ENCODE measurements around the gene GRM2.
A peak's percentile ranks its signal among the peaks of the same experiment; 100 is the strongest.

The GRM2 gene

DNA sequence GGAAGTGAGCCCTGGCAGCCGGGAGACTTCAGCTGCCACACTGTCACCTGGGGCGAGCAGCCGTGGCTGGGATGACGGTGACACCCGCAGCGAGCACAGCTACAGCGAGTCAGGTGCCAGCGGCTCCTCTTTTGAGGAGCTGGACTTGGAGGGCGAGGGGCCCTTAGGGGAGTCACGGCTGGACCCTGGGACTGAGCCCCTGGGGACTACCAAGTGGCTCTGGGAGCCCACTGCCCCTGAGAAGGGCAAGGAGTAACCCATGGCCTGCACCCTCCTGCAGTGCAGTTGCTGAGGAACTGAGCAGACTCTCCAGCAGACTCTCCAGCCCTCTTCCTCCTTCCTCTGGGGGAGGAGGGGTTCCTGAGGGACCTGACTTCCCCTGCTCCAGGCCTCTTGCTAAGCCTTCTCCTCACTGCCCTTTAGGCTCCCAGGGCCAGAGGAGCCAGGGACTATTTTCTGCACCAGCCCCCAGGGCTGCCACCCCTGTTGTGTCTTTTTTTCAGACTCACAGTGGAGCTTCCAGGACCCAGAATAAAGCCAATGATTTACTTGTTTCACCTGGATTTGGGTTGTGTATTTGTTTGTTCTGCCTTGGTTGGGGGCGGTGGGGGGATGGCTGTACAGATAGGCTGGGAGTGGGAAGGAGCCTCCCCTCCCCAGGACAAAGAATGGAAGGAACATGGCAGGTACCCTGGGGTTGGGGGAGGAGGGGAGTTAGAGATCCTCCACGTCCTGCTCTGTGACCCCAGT lies 2.9 kb upstream of the GRM2 start:
- FAIRE-seq = no peak
- DNase-seq (ENCODE audit: insufficient read length, low spot score) = no peak

GRCh38 chr3:51704511-51704950 lies 2.3 kb upstream of the GRM2 start:
- DNase-seq (ENCODE audit: insufficient read length, low spot score) (no peak), FAIRE-seq (no peak)

DNA sequence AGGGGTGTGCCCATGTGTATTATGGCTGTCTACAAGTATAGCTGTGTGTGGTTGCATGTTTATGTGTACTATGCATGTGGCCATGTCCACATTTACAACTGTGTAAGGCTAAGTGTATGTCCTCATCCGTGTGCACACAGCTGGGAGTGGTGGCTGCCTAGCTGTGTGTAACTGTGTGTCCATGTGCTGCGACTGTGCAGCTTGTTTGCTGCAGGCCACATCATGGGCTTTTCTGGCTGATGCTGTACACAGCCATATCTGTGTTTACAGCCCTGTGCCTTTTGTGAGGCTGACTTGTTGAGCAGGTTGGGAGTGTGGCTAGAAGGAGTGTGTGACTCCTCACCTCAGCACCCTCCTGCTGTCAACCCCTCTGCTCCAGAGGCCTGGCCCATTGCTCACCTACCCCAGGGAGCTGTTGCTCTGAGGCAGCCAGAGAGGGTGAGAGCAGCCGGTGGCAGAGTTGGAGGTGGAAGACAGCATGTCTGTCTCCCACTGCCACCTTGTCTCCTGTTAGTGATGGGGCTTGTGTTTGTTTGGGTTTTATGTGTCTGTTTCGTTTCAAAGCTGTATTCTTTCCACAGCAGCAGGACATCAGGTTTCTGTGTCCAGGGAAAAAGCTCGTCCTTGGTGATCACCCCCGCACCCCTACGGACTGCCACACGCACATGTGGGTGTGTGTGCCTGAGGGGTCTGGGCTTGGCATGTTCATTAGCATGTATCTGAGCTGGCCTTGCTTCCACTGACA lies 1.4 kb upstream of the GRM2 start:
- DNase-seq (ENCODE audit: insufficient read length, low spot score) (no peak), FAIRE-seq (no peak)

GRCh38 chr3:51706021-51706485 lies 815 bp upstream of the GRM2 start:
- no peak for FAIRE-seq
- DNase-seq (ENCODE audit: insufficient read length, low spot score) = no peak

GRCh38 chr3:51708216-51708845 lies 1.5 kb downstream of the GRM2 start:
- FAIRE-seq (no peak), DNase-seq (ENCODE audit: insufficient read length, low spot score) (no peak)

GRCh38 chr3:51709004-51709420 lies 2.1 kb downstream of the GRM2 start:
- DNase-seq (ENCODE audit: insufficient read length, low spot score) = no peak
- no peak for FAIRE-seq

DNA sequence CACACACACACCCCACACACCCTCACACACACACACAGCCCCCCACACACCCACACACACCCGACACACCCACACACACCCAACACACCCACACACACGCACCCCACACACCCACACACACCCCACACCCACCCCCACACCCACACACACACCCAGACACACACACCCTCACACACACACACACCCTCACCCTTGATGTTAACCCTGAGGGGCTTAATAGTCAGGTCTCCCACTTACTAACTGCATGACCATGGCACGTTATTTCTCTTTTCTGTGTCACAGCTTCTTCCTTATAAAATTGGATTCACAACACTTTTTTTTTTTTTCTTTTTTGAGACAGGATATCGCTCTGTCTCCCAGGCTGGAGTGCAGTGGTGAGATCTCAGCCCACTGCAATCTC lies 2.8 kb downstream of the GRM2 start:
- DNase-seq (ENCODE audit: insufficient read length, low spot score) (no peak), FAIRE-seq (no peak)

DNA sequence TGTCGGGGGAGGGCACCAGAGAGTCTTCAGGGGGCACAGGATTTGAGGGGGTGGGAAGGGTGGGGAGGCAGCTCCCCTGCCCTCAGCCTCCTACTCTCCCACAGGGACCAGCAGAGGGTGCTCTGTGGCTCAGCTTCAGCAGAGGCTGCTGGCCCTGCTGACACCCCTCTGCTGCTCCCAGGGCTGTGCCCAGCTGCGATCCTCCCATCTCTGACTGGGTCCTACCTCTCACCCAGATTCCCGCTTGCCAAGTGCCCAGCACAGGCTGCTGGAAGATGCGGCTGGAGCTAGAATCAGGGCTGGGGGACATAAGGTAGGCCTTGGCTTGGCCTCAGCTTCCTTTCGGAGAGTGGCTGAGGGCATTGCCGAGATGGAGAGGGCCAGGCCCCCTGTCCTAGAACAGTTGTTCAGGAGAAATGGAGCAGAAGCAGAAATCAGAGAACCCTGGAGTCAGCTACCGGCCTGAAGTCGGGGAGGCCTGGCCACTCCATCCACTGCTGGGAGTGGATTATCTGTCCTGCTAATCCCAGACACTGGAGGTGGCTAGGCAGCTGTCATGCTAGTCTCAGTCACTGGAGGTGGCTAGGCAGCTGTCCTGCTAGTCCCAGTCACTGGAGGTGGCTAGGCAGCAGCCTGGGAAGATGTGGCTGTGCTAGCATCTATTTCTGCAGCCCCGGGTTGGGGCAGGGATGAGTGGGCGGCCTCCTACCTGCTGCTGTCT lies 3.9 kb downstream of the GRM2 start:
- DNase-seq (ENCODE audit: insufficient read length, low spot score) (no peak), FAIRE-seq (no peak)

DNA sequence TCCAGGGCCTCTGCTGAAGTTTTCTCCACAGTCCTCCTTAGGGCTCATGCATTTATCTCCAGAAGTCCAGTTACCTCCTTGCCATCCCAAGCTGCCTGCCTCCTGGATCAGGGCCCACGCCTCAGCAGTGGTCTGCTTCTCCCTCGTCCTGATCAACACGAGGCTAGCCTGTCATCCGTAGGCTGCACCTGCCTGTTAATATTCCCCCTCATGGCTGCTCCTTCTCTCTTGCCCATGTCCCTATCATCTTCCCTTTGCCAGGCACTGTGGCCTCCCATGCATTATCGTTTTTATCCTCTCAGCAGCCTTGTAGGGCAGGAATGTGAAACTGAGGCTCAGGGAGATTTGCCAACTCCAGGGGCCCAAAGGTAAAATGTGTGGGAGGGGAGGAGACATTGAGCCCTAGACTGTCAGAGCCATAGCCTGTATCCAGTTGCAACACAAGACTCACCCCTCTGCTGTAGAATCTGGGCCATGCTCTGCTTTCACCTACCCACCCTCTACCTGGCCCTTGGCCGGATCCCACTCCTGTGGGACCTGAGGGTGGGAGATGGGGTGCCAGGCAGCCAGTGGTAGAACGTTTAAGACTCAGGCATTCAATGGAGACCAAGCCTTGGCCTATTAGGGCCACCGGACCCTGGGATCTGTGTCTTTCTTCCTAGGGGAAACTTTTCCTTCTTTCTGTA lies 4.6 kb downstream of the GRM2 start:
- no peak for DNase-seq (ENCODE audit: insufficient read length, low spot score)
- no peak for FAIRE-seq

DNA sequence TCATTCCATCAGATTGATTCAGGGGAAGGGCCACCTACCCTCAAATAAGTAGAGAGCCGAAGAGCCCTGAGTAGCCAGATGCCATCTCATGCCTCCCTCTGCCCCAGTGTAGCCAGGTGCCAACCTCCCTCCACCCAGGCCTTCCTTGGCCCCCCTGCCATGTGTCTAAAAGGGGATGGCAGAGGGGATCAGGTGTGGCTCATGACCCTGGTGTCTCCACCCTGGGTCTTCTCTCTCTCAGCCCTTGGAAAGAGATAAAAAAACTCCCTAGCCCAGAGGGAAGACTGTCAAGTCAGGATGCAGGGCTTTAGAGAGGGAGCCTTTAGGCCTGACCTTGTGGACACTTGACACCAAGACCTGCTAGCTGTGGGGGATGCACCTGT lies 5.2 kb downstream of the GRM2 start:
- DNase-seq (ENCODE audit: insufficient read length, low spot score) (no peak), FAIRE-seq (no peak)

DNA sequence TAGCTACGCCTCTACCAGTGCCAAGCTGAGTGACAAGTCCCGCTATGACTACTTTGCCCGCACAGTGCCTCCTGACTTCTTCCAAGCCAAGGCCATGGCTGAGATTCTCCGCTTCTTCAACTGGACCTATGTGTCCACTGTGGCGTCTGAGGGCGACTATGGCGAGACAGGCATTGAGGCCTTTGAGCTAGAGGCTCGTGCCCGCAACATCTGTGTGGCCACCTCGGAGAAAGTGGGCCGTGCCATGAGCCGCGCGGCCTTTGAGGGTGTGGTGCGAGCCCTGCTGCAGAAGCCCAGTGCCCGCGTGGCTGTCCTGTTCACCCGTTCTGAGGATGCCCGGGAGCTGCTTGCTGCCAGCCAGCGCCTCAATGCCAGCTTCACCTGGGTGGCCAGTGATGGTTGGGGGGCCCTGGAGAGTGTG lies 5.7 kb downstream of the GRM2 start:
- FAIRE-seq (no peak), DNase-seq (ENCODE audit: insufficient read length, low spot score) (no peak)

DNA sequence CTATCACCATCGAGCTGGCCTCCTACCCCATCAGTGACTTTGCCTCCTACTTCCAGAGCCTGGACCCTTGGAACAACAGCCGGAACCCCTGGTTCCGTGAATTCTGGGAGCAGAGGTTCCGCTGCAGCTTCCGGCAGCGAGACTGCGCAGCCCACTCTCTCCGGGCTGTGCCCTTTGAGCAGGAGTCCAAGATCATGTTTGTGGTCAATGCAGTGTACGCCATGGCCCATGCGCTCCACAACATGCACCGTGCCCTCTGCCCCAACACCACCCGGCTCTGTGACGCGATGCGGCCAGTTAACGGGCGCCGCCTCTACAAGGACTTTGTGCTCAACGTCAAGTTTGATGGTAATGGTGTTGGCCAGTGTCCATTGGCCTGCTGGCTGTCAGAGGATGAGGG lies 6.1 kb downstream of the GRM2 start:
- no peak for DNase-seq (ENCODE audit: insufficient read length, low spot score)
- FAIRE-seq = no peak

DNA sequence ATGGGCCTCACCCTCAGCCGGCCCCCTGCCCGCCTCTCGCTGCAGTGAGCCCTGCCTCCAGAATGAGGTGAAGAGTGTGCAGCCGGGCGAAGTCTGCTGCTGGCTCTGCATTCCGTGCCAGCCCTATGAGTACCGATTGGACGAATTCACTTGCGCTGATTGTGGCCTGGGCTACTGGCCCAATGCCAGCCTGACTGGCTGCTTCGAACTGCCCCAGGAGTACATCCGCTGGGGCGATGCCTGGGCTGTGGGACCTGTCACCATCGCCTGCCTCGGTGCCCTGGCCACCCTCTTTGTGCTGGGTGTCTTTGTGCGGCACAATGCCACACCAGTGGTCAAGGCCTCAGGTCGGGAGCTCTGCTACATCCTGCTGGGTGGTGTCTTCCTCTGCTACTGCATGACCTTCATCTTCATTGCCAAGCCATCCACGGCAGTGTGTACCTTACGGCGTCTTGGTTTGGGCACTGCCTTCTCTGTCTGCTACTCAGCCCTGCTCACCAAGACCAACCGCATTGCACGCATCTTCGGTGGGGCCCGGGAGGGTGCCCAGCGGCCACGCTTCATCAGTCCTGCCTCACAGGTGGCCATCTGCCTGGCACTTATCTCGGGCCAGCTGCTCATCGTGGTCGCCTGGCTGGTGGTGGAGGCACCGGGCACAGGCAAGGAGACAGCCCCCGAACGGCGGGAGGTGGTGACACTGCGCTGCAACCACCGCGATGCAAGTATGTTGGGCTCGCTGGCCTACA lies 8.5 kb downstream of the GRM2 start:
- no peak for DNase-seq (ENCODE audit: insufficient read length, low spot score)
- FAIRE-seq = no peak

- FAIRE-seq (no peak), DNase-seq (ENCODE audit: insufficient read length, low spot score) (no peak)
These were observed 9.1 kb downstream of the GRM2 start for GRCh38 chr3:51715977-51716294.

DNA sequence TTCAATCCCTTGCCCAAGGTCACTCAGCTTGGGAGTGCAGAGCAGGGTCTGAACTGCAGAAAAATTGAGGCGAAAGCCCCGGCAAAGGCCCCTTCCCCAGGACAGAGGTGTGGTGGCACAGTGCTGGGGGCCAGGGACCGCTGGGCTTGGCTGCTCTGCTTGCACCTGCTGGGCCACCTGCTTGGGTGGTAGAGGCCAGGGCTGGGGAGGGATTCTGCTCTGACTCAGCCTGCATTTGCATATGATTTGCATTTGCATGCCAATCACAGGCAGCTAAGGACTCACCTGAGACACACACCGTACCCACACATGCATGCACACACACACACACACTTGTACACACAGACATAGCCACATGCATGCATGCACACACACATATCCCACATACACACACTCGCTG lies 9.9 kb downstream of the GRM2 start:
- FAIRE-seq (peak; percentile 40), DNase-seq (ENCODE audit: insufficient read length, low spot score) (no peak)

- DNase-seq (ENCODE audit: insufficient read length, low spot score) (no peak), FAIRE-seq (no peak)
These were observed 10.6 kb downstream of the GRM2 start for GRCh38 chr3:51717446-51717845.

DNA sequence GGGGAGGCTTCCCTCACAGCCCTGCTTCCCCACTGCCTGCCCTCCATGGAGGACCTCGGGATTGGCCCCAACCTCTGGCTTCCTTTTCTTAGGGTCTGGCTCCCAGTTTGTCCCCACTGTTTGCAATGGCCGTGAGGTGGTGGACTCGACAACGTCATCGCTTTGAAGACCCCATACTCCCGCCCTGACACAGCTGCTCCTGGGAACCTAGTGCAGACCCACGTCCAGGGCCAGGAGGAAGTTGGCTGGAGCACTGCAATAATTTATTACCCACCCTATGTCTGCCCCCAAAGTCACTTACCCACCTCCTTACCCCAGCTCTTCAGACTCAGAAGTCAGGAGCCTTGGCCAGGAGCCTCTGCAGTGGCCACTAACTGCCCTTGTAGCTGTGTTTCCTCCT lies 11.1 kb downstream of the GRM2 start:
- FAIRE-seq (no peak), DNase-seq (ENCODE audit: insufficient read length, low spot score) (no peak)

DNA sequence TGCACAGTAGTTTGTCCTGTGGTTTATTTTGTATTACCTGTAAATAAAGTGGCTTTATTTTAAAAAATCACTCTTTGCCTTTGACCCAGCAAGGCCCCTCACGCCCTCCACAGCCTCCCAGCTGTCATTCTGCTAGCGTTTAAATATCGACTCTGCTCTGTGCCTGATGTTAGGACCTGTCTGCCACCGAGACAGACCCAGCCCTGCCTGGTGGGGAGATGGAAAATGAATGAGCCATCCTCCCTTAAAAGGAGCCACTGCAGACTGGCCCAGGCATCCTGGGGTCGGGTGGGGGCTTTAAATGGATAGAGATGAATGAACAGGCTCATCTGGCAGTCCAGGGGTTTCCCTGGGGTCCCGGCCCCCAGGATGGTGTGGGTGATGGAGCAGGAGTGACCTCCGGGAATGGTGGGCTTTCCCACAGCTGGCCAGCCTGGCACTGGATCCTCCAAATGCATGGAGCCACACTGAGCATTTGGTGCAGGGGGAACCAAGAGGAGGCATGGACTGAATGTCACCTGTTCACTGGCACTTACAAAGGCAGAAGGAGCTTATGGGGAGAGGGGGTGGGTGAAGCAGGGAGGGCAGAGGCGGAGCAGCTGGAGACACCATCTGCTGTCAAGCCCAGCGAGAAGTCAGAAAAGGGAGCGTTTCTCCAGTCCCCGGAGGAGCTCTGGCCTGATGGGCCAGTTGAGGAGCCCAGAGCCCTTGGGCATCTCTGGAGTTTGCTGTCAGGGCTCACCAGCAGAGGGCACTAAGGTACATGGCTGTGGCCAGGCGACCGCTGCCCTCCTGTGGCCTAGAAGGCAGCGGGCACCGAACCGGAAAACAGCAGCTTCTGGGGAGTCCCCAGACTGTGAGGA lies 11.9 kb downstream of the GRM2 start:
- DNase-seq (ENCODE audit: insufficient read length, low spot score) (peak; percentile 67), FAIRE-seq (no peak)

GRCh38 chr3:51719410-51720025 lies 12.7 kb downstream of the GRM2 start:
- FAIRE-seq (no peak), DNase-seq (ENCODE audit: insufficient read length, low spot score) (no peak)
